ENCODE data around the gene AK1. TPM values are rescaled to one million over a fixed set of nuclear protein-coding genes. Genes with fewer than 3 reads are reported as not detected.

Gene AK1
- total and polyA plus RNA-seq, 9 of the 15 experiments (the other 6 are each of a cell fraction or from before 2014, with no cell fraction given), result 10.1 to 71.8 (median 39.0) TPM

GRCh38 chr9:127899128-127899943, 21.9 kb upstream of the AK1 start, which contains the start of gene ST6GALNAC6 (continued):
- TF ChIP-seq ATF1 (CRISPR knock-in tag; IDR thresholded peaks at IDR 0.05) (no peak), ATF1 (tag; IDR thresholded peaks at IDR 0.05) (peak; percentile 7; the same call in 1 of the 2 replicates), ZNF3 (CRISPR knock-in tag; IDR thresholded peaks at IDR 0.05) (no peak), ELF2 (CRISPR knock-in tag; IDR thresholded peaks at IDR 0.05) (no peak), CHD2 (IDR thresholded peaks at IDR 0.05; ENCODE audit: low read depth, low read length) (no peak), ZNF398 (CRISPR knock-in tag; IDR thresholded peaks at IDR 0.05) (no peak), TGIF2 (CRISPR knock-in tag; IDR thresholded peaks at IDR 0.05) (no peak), NFIC (IDR thresholded peaks at IDR 0.05) (0 out of 2 replicates have a peak, but pooled peaks have one; percentile 0), KDM5B (IDR thresholded peaks at IDR 0.05; ENCODE audit: insufficient replicate concordance, low read depth, low read length) (peak; percentile 42), ZNF583 (CRISPR knock-in tag; IDR thresholded peaks at IDR 0.05) (no peak), RBM39 (optimal IDR thresholded peaks at IDR 0.05; ENCODE audit: low read depth, low read length) (no peak), DMBX1 (CRISPR knock-in tag; IDR thresholded peaks at IDR 0.05; ENCODE audit: borderline replicate concordance) (0 out of 2 replicates have a peak, but pooled peaks have one; percentile 37), CBX3 (IDR thresholded peaks at IDR 0.05; ENCODE audit: borderline replicate concordance in 1 of 2, low read length in 2 of 2) (no peak), ZBTB7A (IDR thresholded peaks at IDR 0.05; ENCODE audit: borderline replicate concordance, control insufficient read depth, low read depth, low read length) (peak; percentile 98), ZMIZ1 (IDR thresholded peaks at IDR 0.05; ENCODE audit: low read depth in 2 of 2, low read length in 2 of 2) (no peak), TFAP4 (CRISPR knock-in tag; IDR thresholded peaks at IDR 0.05; ENCODE audit: borderline replicate concordance) (0 out of 2 replicates have a peak, but pooled peaks have one; percentile 1), SIRT6 (IDR thresholded peaks at IDR 0.05; ENCODE audit: low read depth, low read length) (no peak), ZFX (CRISPR knock-in tag; IDR thresholded peaks at IDR 0.05) (peak; percentile 64)
